ENCODE results near the gene YWHAG. TPM values are rescaled to one million over a fixed set of nuclear protein-coding genes. Genes with fewer than 3 reads are reported as not detected.

The YWHAG gene
- total and polyA plus RNA-seq, 12 donors = 63.7 to 262 (median 205) TPM

DNA sequence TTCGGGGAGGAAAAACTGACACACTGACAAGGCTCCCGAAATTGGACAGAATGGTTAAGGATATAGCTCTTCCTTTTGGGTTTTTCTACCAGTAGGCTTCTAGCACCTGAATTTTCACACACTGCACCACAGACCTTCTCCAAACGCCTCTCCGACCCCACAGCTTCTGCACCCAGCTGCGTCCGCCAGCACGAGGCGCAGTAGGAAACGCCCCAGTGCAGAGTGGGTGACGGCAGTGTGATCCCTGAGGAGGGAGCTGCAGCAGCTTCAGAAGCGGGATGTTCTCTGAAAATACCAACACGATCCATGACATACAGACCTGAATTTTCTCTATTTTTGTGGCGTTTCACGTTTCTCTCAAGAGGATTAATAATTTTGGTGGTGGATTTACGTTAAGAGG lies 30.4 kb downstream of the YWHAG start:
- H3K4me3 ChIP-seq = no peak overlapping the region

DNA sequence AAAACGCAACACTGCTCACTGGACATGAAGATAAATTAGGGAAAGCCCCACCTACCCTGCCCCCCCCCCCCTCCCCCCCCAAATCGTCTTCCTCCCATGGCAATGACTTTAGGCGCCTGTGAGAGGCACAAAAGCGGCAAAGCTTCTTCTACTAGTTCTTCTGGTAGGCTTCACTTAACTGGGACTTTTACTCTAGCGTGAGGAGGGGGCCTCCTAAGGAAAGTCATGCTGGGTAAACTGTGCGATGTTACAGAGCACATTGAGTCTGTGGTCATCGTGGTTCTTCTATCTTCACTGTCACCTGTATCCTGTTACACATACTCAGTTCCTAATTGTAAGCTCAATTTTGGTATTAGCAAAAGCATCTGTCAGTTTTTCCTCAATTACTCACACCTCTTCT lies 31.2 kb downstream of the YWHAG start:
- no peak for DNase-seq
- WGBS, 2 donors = 50 to 64% methylated on average over 7 of the region's 7 CpGs
- no peak overlapping the region for H3K4me3 ChIP-seq
- TF ChIP-seq, protein P1, sequence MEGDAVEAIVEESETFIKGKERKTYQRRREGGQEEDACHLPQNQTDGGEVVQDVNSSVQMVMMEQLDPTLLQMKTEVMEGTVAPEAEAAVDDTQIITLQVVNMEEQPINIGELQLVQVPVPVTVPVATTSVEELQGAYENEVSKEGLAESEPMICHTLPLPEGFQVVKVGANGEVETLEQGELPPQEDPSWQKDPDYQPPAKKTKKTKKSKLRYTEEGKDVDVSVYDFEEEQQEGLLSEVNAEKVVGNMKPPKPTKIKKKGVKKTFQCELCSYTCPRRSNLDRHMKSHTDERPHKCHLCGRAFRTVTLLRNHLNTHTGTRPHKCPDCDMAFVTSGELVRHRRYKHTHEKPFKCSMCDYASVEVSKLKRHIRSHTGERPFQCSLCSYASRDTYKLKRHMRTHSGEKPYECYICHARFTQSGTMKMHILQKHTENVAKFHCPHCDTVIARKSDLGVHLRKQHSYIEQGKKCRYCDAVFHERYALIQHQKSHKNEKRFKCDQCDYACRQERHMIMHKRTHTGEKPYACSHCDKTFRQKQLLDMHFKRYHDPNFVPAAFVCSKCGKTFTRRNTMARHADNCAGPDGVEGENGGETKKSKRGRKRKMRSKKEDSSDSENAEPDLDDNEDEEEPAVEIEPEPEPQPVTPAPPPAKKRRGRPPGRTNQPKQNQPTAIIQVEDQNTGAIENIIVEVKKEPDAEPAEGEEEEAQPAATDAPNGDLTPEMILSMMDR (IDR thresholded peaks at IDR 0.05) = no peak
- H3K27me3 ChIP-seq = no peaks in the 10 kb centered on the region
- intact Hi-C loops (cut with DNase I) = no loop called here
- peaks cover 7 to 94% (median 61%) of the 10 kb centered on the region in 9 donors for H3K4me1 ChIP-seq
- no peaks in the 10 kb centered on the region for H3K9me3 ChIP-seq
- no peak for ATAC-seq
- H3K36me3 ChIP-seq = peaks cover 0 to 89% (median 20%) of the 10 kb centered on the region in 9 donors
- H3K27ac ChIP-seq = peak overlapping the region in 5 of 10 donors; percentile 1 to 88 (median 65)

More for the DNA sequence above, 30.4 kb downstream of the YWHAG start:
- Histone ChIP-seq H3K9me3 (no peaks in the 10 kb centered on the region), H3K36me3 (peaks cover 0 to 96% (median 20%) of the 10 kb centered on the region in 9 donors), H3K4me1 (peaks cover 7 to 94% (median 69%) of the 10 kb centered on the region in 9 donors), H3K27me3 (no peaks in the 10 kb centered on the region), H3K27ac (peak overlapping the region in 5 of 10 donors; percentile 1 to 88 (median 65))
- peak in 2 of 8 donors; percentile 21 to 33 for ATAC-seq
- TF ChIP-seq, protein P1 (IDR thresholded peaks at IDR 0.05) = no peak
- 79% methylated on average over 15 of the region's 15 CpGs for WGBS, 2 donors
- no peak for DNase-seq
- intact Hi-C loops (cut with DNase I) = no loop called here

DNA sequence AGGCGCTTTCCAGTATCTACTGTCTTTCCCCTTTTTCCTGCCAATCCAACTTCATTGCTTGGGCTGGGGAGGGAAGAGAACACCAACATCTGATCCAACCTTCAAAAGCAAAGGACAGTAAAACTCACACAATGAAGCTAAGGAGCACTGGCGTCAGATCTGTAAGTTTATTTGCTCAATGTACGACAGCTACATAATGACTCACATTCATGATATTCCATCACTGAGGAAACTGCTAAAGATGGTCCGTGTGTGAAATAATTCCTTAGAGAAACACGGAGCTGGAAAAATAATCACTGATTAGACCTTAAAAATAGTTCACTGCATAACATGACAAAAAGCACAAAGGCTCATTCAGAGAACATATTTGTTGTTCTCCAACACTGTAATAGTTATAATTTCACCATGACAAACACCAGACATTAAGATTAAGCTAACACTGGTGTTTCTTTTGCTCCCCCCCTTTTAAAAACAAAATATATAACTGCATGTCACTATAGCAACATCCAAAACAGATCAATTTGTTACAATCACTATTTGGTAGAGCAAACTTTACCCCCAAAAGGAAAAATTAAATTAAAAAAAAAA lies 32.1 kb downstream of the YWHAG start:
- DNase-seq = no peak
- H3K36me3 ChIP-seq = peaks cover 0 to 84% (median 20%) of the 10 kb centered on the region in 9 donors
- ATAC-seq = peak in 3 of 8 donors; percentile 11 to 28 (median 15)
- intact Hi-C loops (cut with DNase I) = no loop called here
- peak overlapping the region in 7 of 10 donors; percentile 26 to 88 (median 63) for H3K27ac ChIP-seq
- WGBS, 2 donors = 30 to 43% methylated on average over 5 of the region's 5 CpGs
- peaks cover 7 to 94% (median 60%) of the 10 kb centered on the region in 9 donors for H3K4me1 ChIP-seq
- TF ChIP-seq, protein P1 (IDR thresholded peaks at IDR 0.05) = no peak
- H3K27me3 ChIP-seq = no peaks in the 10 kb centered on the region
- H3K4me3 ChIP-seq = no peak overlapping the region
- H3K9me3 ChIP-seq = no peaks in the 10 kb centered on the region

DNA sequence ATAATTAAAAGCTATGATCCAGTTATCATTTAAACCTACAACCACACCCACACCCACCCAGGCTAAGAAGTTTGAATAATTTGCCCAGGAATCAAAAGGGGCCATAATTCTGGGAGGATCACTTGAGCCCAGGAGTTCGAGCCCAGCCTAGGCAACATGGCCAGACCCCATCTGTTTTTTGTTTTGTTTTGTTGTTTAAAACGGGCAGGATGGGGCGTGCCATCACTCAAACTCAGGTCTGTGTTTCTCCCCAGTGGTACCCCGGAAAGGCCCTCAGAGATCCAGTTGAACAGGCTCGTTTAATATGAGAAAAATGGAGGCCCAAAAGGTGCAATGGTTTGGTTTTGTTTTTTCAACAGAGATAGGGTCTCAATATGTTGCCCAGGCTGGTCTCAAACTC lies 33.0 kb downstream of the YWHAG start:
- no peak for DNase-seq
- ATAC-seq = no peak
- intact Hi-C loops (cut with DNase I) = no loop called here
- no peak overlapping the region for H3K4me3 ChIP-seq
- TF ChIP-seq, protein P1 (IDR thresholded peaks at IDR 0.05) = no peak
- peaks cover 0 to 76% (median 20%) of the 10 kb centered on the region in 9 donors for H3K36me3 ChIP-seq
- peaks cover 7 to 94% (median 59%) of the 10 kb centered on the region in 9 donors for H3K4me1 ChIP-seq
- peak overlapping the region in 5 of 10 donors; percentile 10 to 88 (median 66) for H3K27ac ChIP-seq
- 87 to 93% methylated on average over 5 of the region's 5 CpGs for WGBS, 2 donors
- H3K9me3 ChIP-seq = no peaks in the 10 kb centered on the region
- H3K27me3 ChIP-seq = no peaks in the 10 kb centered on the region
